GM18519 (cell line): ENCODE results near the gene SKAP1.

Source experiments
- ATAC-seq: cut with Tn5 transposase; IDR thresholded peaks from one replicate; pipeline ENCODE4 v1.9.1; 2021; ENCODE audit warnings: mild to moderate bottlenecking, moderate library complexity; ENCODE audit not compliant: unreplicated experiment, low FRiP score

The SKAP1 gene

DNA sequence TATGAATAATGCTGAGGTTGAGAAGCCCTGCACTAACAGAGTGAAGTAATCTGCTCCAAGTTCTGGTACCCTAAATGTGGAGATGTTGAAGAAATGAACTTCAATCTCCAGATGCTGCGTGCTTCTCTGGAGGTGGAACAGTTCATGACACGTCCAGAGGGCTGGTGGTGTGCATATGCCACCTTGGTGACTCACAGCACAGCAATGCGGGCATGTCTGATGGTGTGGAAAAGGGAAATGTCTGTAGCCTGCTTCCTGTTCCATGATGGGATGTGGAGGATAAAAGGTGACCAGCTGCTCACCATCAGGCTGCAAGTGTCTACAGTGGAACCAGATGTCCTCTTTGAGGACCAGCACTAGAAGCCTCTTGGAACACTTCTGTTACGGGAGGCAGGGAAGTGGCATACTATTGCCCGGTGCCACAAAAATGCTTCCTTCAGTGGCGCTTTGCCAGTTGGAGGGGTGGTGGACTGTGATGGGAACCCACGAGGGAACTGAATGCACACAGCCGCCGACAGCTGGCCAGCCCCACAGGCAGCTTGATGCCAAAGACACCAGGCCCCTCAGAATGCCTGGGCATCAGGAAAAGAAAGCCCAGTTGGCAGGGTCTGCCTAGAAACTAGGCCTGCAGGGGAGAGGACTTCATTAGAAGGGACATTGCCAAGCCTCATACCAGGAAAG, 302.5 kb downstream of the SKAP1 start:
- ATAC-seq: no peak

DNA sequence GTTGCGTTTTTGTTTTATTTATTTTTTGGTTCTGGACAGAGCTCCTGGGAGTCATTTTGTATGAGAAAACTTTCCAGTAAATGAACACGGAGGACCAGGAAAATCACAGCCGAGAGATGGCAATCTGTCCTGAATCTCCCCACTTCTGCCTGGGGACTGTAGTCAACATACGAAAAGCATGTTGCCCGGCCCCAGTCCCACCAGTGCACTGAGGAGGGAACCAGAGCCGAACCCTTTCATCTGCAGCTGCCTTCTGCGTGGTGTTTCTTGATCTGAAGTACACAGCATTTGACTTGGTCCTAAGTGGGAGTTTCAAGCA, 303.5 kb downstream of the SKAP1 start:
- no peak for ATAC-seq

GRCh38 chr17:48125829-48126531, 304.0 kb downstream of the SKAP1 start:
- no peak for ATAC-seq

DNA sequence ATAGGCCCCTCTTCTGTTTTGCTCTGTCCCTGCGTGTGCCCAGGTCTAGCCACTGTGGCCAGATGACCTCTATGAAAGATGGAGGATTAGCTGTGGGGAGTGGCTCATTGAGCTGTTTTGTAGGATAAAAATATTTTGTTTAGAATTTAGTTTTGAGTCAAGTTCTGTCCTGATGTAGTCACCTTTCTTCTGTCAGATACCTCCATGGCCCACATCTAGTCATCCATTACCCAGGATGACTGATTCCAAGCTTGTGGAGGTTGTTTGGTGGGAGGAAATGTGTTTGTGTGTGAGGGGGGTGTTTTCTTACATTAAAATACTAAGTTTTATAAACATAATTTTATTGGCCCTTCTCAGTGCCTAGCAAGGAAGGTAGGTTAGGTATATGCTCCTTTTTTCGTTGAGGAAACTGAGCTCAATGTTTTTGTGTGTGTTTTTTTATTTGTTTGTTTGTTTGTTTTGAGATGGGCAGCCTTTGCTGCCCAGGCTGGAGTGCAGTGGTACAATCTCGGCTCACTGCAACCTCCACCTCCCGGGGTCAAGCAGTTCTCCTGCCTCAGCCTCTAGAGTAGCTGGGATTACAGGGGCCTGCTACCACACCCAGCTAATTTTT, 306.1 kb downstream of the SKAP1 start:
- ATAC-seq: no peak

DNA sequence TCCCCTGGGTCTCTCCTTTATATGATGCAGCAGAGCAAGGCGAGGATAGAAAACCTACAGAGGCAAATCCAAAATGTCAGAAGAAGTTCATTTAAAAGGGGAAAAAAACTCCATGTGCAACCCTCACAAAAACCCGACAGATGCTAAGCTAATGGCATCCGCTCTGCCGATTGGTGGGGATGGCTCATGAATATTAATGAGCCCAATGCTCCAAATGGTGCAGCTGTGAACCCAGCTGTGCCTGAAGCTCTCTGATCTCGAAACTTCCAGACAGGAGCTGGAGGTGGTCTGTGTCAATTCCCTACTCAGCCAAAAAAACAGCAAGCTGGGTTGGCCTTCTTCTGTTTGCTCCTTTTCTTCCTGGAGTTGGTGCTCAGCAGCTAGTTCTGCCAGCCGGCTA, 306.9 kb downstream of the SKAP1 start:
- no peak for ATAC-seq

DNA sequence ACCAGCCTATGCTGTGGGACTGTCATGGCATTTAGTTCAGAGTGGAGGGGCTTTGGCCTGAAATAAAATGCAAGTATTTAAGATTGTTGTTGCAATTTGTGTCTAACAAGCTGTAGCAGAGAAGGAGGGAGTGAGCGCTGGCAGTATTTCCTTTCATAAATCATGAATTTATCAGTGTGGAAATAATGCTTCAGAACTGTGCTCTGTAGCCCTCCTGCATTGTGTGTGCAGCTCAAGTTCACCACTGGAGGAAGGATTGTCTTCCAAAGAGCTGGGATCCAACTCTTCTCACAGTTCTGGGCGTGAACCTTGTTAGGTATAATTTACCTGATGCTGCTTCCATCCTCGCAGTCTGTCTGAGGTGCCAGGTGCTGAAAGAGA, 307.4 kb downstream of the SKAP1 start:
- ATAC-seq: no peak

- ATAC-seq: no peak
Measured at GRCh38 chr17:48121923-48122664, 307.9 kb downstream of the SKAP1 start.

DNA sequence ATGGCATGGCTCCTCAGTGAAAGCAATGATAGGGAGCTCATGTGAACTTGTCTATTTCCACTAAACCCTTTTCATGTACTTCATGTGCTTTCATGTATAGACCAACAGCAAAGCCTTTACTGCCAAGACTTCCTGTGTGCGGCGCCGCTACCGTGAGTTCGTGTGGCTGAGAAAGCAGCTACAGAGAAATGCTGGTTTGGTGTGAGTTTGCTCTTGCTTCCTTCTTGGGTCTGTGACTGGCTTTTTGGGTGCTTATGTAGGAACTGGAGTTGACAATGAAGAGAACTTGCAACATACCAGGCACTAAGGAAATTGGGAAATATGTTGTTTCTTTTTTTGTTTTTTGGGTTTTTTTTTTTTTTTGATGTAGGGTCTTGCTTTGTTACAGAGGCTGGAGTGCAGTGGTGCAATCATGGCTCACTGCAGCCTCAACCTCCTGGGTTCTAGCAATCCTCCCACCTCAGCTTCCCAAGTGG, 316.8 kb downstream of the SKAP1 start:
- no peak for ATAC-seq

DNA sequence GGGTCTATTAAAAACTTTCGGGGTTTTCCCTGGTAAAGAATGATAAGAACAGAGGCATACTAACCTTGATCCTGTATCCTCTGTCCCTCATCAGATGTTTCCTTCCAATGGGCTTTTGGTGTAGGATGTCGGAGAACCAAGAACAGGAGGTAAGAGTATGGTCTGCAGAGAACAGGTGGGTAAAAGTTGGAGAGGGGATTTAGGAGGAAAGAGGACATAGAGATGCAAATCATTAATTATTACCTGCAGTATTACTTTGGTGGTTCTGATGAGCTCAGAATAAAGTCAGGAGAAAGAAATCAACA, 318.1 kb downstream of the SKAP1 start:
- ATAC-seq: no peak

DNA sequence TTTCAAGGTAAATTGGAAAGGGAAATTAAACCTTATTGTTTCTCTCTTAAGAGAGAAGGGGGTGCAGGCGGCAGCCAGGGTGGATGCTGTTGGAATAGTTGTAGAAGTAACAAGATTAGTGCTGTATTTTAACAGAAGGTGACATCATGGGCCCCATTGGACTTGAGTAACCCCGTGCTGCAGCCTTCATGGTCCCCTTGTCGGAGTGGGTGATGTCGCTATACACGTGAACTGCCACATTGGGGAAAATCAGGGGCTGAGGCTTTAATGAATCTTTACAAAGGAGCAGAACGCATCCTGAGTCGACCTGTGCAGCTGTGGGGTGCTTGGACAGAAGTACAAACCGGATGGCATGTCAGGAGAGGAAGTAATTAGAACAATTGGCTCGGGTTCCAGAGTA, 319.3 kb downstream of the SKAP1 start:
- ATAC-seq: no peak

DNA sequence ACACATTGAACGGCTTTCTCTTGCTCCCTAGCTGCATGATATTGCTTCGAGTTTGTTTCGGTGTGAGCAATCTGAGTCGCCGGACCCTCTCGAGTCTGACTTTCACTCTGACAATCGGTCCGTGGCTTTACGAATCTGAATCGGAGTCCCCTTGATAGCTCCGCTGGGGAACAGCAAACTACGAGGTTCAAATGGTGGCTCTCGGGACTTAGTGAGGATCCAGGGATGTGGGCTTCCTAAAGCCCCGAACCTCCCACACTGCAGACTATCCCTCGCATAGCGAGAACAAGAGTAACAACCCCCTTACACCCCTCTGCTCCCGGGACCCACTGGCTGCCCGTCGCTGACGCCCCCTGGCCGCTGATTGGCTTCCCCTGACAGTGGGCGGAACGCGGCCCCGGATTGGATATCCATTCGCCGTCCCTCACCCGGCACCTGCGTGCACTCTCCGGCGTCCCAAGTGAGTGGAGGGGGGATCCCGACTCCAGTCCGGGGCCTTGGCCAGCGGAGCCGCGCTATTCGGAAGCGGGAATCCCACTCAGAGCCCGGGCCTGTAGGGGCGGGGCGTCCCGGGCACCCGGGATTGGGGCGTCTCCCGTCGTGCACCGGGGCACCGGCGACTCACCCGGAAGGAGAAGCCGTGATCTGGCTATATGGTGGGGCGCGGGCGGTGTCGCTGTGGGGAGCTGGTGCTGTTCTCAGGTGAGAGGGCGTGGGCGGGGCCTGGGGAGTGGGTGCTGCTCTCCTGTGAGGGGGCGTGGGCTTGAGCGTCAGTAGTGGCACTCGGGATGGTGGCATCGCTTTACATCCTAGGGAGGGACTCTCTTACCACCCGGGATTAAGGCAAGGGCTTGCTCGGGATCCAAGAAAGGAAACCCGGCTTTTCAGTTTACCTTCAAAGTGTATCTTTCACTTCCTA, 322.6 kb downstream of the SKAP1 start, which contains the start of gene SNX11:
Gene SNX11, plus strand, starts transcription at position 630 of the 919 bp plus-strand sequence. CDS start 4,278 bp downstream, outside the sequence.
- ATAC-seq: peak; percentile 59

DNA sequence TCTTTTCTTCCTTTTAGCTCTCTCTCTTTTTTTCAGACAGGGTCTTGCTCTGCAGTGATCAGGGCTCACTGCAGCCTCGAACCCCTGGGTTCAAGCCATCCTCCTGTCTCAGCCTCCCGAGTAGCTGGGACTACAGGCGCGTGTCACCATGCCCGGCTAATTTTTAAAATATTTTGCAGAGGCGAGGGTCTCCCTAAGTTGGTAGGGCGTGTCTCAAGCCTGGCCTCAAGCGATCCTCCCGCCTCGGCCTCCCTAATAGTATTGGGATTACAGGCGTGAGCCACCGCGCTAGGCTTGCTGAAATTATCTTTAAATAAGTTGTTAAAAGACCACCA, 323.2 kb downstream of the SKAP1 start:
- no peak for ATAC-seq

DNA sequence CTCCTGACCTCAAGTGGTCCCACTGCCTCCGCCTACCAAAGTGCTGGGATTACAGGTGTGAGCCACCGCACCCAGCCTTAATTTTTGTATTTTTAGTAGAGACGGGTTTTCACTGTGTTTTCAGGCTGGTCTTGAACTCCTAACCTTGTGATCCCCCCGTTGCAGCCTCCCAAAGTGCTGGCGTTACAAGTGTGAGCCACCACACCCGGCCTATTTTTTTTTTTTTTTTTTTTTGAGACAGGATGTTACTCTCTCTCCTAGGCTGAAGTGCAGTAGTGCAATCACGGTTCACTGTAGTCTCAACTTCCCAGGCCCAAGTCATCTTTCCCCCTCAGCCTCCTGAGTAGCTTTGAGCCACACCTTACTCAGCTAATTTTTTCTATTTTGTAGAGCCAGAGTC, 325.6 kb downstream of the SKAP1 start:
- no peak for ATAC-seq

DNA sequence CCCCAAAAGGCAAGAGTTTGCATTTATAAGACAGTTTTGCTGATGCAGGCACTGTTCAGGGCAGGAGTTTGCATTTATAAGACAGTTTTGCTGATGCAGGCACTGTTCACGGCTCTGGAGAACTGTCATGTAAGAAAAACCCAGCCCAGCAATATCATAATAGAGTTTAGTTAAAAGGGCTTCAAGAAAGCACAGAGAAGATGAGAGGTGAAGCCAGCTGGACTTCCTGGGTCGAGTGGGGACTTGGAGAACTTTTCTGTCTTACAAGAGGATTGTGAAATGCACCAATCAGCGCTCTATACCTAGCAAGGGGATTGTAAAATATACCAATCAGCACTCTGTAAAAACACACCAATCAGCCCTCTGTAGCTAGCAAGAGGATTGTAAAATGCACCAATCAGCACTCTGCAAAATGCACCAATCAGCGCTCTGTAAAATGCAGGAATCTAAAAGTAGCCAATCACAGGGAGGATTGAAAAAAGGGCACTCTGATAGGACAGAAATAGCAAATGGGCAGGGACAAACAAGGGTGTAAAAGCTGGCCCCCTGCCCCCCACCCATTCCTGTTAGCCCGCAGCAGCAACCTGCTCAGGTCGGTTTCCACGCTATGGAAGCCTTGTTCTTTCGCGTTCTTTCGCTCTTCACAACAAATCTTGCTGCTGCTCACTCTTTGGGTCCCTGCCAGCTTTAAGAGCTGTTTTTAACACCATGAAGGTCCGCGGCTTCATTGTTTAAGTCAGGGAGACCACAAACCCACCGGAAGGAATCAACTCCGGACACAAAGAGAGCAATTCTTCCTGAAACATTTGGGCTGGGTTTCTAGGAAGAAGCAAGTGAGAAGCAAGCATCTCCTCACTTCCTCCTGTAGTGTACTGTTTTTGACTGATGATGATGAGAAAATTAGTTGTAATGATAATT, 327.0 kb downstream of the SKAP1 start:
- ATAC-seq: no peak

- ATAC-seq: no peak
Measured at GRCh38 chr17:48102043-48102750, 327.8 kb downstream of the SKAP1 start.

GRCh38 chr17:48101012-48101720, 328.8 kb downstream of the SKAP1 start, which contains the start of gene CBX1:
TSS of gene CBX1 (minus strand) at chr17:48101478. CDS start at chr17:48077004, 24,474 bp downstream.
- ATAC-seq: peak; percentile 79

DNA sequence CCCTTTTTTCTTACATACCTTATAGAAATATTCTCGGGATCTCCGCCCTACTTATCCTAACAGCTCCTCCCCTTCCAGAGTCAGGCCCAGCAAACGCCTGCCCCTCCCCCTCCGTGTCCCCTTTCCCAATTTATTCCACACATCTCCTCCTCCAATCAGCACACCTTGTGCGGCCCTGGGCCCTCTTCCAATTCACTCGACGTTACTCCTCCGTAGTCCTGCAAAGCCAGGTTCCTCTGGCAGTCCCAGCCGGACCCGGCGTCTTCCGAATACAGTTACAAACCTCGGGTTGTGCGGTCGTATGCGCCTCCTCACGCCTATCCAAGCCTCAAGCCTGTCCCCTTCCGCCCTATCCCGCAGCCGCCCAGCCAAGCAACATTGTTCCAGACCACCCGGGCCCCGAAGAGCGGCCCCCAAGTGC, 329.4 kb downstream of the SKAP1 start:
- ATAC-seq: no peak

DNA sequence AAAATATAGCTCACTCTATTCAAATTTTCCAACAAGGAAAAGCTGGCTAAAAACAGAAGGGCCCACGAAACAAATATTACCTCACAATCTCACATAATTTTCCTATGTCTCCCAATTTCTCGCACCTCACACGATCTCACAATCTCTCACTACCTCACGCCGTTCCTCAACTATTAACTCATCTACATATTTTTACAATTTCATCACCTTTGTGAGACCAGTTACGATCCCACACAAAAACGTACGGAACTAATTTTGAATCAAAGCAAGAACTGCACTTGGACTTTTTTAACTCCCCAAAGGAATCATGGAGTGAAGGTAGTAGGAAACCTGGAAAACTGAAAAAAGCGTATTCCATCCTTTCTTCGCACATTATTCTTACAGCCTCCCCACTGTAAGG, 329.9 kb downstream of the SKAP1 start:
- no peak for ATAC-seq
